IMR-90 (cell line): ENCODE data around the gene CDH2. TPM values are rescaled to one million over a fixed set of nuclear protein-coding genes. Genes with fewer than 3 reads are reported as not detected.

ENCODE experiments used
- ATAC-seq: fragments of 200-7000 bp; cut with Tn5 transposase; 2 replicates; pipeline ENCODE4 v1.9.1; 2020; ENCODE audit warnings: low read depth, mild to moderate bottlenecking, moderate library complexity
- BruUV-seq: library from RNA; stranded (reverse); fragments of 400-500 nt; replicated peaks from 2 replicates; lab custom pipeline; 2021; lab: Mats Ljungman, UMichigan
- CTCF ChIA-PET: fragments of 300-600 bp; formaldehyde crosslinking; extraction: SDS; loops from one replicate; lab custom pipeline; 2021; ENCODE audit warnings: antibody characterized with exemption; lab: Yijun Ruan, JAX
- POLR2A ChIA-PET: fragments of 300-600 bp; sonication (Branson Sonifier 250); formaldehyde crosslinking; loops from one replicate; lab custom pipeline; 2022; ENCODE audit warnings: antibody characterized with exemption; ENCODE audit not compliant: unreplicated experiment; lab: Charles Lee
- DNase-seq: peaks from one replicate; pipeline ENCODE4 v3.0.0; 2013
- H2AFZ ChIP-seq: replicated peaks from 2 replicates; pipeline ENCODE3; 2013; ENCODE audit warnings: low read length, mild to moderate bottlenecking; ENCODE audit not compliant: poor library complexity
- H2AK5ac ChIP-seq: 2 replicates; pipeline ENCODE4 v1.6.1; 2013; ENCODE audit warnings: low read depth, low read length, inconsistent platforms
- H2AK9ac ChIP-seq: replicated peaks from 2 replicates; pipeline ENCODE3; 2013; ENCODE audit warnings: mild to moderate bottlenecking, low read depth, low read length, moderate library complexity; ENCODE audit not compliant: poor library complexity
- H2BK120ac ChIP-seq: 2 replicates; pipeline ENCODE4 v1.6.1; 2013; ENCODE audit warnings: low read depth, low read length, inconsistent platforms
- H2BK15ac ChIP-seq: 3 replicates; pipeline ENCODE4 v1.6.1; 2013; ENCODE audit warnings: low read depth, low read length, inconsistent platforms
- H2BK20ac ChIP-seq: 2 replicates; pipeline ENCODE4 v1.6.1; 2013; ENCODE audit warnings: low read depth, mild to moderate bottlenecking, inconsistent platforms, low read length, moderate library complexity
- H2BK5ac ChIP-seq: 2 replicates; pipeline ENCODE4 v1.6.1; 2013; ENCODE audit warnings: mild to moderate bottlenecking, low read depth, low read length, inconsistent platforms; ENCODE audit not compliant: poor library complexity, severe bottlenecking
- H3K14ac ChIP-seq: replicated peaks from 2 replicates; pipeline ENCODE4 v1.6.1; 2013; ENCODE audit warnings: low read depth, low read length, inconsistent platforms
- H3K18ac ChIP-seq: 2 replicates; pipeline ENCODE4 v1.6.1; 2013; ENCODE audit warnings: low read depth, low read length, control low read depth
- H3K23ac ChIP-seq: 2 replicates; pipeline ENCODE4 v1.6.1; 2013; ENCODE audit warnings: low read depth, low read length, inconsistent platforms
- H3K27ac ChIP-seq: 2 replicates; pipeline ENCODE4 v1.5.1; 2013; ENCODE audit warnings: mild to moderate bottlenecking, control low read depth, low read length; ENCODE audit not compliant: insufficient read depth
- H3K27me3 ChIP-seq: 2 replicates; pipeline ENCODE4 v1.6.1; 2013; ENCODE audit warnings: low read length; ENCODE audit not compliant: control insufficient read depth, insufficient read depth
- H3K36me3 ChIP-seq: 2 replicates; pipeline ENCODE4 v1.6.1; 2013; ENCODE audit warnings: low read length, mixed read lengths; ENCODE audit not compliant: control insufficient read depth, insufficient read depth
- H3K4ac ChIP-seq: 2 replicates; pipeline ENCODE4 v1.6.1; 2013; ENCODE audit warnings: low read depth, low read length, inconsistent platforms
- H3K4me1 ChIP-seq: 2 replicates; pipeline ENCODE4 v1.6.1; 2013; ENCODE audit warnings: low read length, mixed read lengths; ENCODE audit not compliant: control insufficient read depth, insufficient read depth
- H3K4me2 ChIP-seq: 2 replicates; pipeline ENCODE4 v1.6.1; 2013; ENCODE audit warnings: low read depth, mild to moderate bottlenecking, control low read depth, low read length, moderate library complexity
- H3K4me3 ChIP-seq: 2 replicates; pipeline ENCODE4 v1.5.1; 2013; ENCODE audit warnings: low read depth, mild to moderate bottlenecking, control low read depth, low read length, moderate library complexity; ENCODE audit not compliant: insufficient read depth
- H3K56ac ChIP-seq: 2 replicates; pipeline ENCODE4 v1.6.1; 2013; ENCODE audit warnings: low read length, inconsistent platforms; ENCODE audit not compliant: insufficient read depth; ENCODE audit errors: extremely low read depth
- H3K79me1 ChIP-seq, 2 experiments: 2 replicates each; pipeline ENCODE4 v1.6.1; 2013; ENCODE audit warnings: low read length in 2 of 2, inconsistent platforms in 1 of 2, low read depth in 1 of 2
- H3K9ac ChIP-seq: 2 replicates; pipeline ENCODE4 v1.6.1; 2013; ENCODE audit warnings: low read depth, low read length, control low read depth
- H3K9me1 ChIP-seq: 2 replicates; pipeline ENCODE4 v1.6.1; 2013; ENCODE audit warnings: low read length, inconsistent platforms; ENCODE audit not compliant: insufficient read depth
- H3K9me3 ChIP-seq: 2 replicates; pipeline ENCODE4 v1.6.1; 2013; ENCODE audit warnings: low read length; ENCODE audit not compliant: control insufficient read depth, insufficient read depth
- H4K20me1 ChIP-seq: 2 replicates; pipeline ENCODE4 v1.6.1; 2013; ENCODE audit warnings: low read length, inconsistent platforms; ENCODE audit not compliant: insufficient read depth
- H4K5ac ChIP-seq: 2 replicates; pipeline ENCODE4 v1.6.1; 2013; ENCODE audit warnings: mild to moderate bottlenecking, low read depth, low read length, control low read depth
- H4K8ac ChIP-seq, 2 experiments: 2 replicates each; pipeline ENCODE4 v1.6.1; 2013; ENCODE audit warnings: low read depth in 2 of 2, low read length in 2 of 2, control low read depth in 1 of 2, inconsistent platforms in 1 of 2
- H4K91ac ChIP-seq: 2 replicates; pipeline ENCODE4 v1.6.1; 2013; ENCODE audit warnings: low read depth, low read length, inconsistent platforms; ENCODE audit not compliant: insufficient read depth
- BHLHE40 ChIP-seq: fragments of 150-350 bp; IDR thresholded peaks from 2 replicates; pipeline ENCODE4 v1.6.1; 2016; ENCODE audit warnings: mild to moderate bottlenecking, low read depth, low read length
- CEBPB ChIP-seq: IDR thresholded peaks from 2 replicates; pipeline ENCODE4 v1.6.1; 2012; ENCODE audit warnings: low read depth, low read length, improper control_type of control experiment
- CHD1 ChIP-seq: IDR thresholded peaks from 2 replicates; pipeline ENCODE4 v1.6.1; 2012; ENCODE audit warnings: low read depth, low read length, improper control_type of control experiment
- FOS ChIP-seq: fragments of 150-350 bp; IDR thresholded peaks from 2 replicates; pipeline ENCODE4 v1.6.1; 2016; ENCODE audit warnings: low read depth, low read length
- MAZ ChIP-seq: IDR thresholded peaks from 2 replicates; pipeline ENCODE4 v1.6.1; 2012; ENCODE audit warnings: low read depth, mild to moderate bottlenecking, low read length, improper control_type of control experiment, moderate library complexity, borderline replicate concordance
- MXI1 ChIP-seq: IDR thresholded peaks from 2 replicates; pipeline ENCODE4 v1.6.1; 2012; ENCODE audit warnings: low read depth, mild to moderate bottlenecking, low read length, moderate library complexity, borderline replicate concordance
- NFE2L2 ChIP-seq: fragments of 150-350 bp; IDR thresholded peaks from 2 replicates; pipeline ENCODE4 v1.6.1; 2016; ENCODE audit warnings: low read depth, mild to moderate bottlenecking, low read length
- POLR2A ChIP-seq: IDR thresholded peaks from 2 replicates; pipeline ENCODE4 v1.6.1; 2012; ENCODE audit warnings: mild to moderate bottlenecking, low read depth, low read length
- RAD21 ChIP-seq: IDR thresholded peaks from 2 replicates; pipeline ENCODE4 v1.6.1; 2012; ENCODE audit warnings: low read length, improper control_type of control experiment
- RCOR1 ChIP-seq: IDR thresholded peaks from 2 replicates; pipeline ENCODE4 v1.6.1; 2012; ENCODE audit warnings: mild to moderate bottlenecking, low read length, improper control_type of control experiment; ENCODE audit not compliant: insufficient replicate concordance
- RFX5 ChIP-seq: IDR thresholded peaks from 2 replicates; pipeline ENCODE4 v1.8.0; 2012; ENCODE audit warnings: low read depth, mild to moderate bottlenecking, low read length, moderate library complexity
- SMC3 ChIP-seq: fragments of 150-350 bp; IDR thresholded peaks from 2 replicates; pipeline ENCODE4 v1.6.1; 2016; ENCODE audit warnings: low read depth, mild to moderate bottlenecking, antibody characterized with exemption, low read length, moderate library complexity
- WGBS, 2 experiments: methylation state at CpG; one replicate each; pipeline versions ENCODE4 v1.1.5 to v1.1.7; 2013; ENCODE audit warnings: missing lambda C conversion rate in 2 of 2; ENCODE audit not compliant: insufficient read length in 1 of 2; ENCODE audit errors: extremely low coverage in 2 of 2; 5-methylcytosine and 5-hydroxymethylcytosine counted together
- dilution Hi-C: fragments of 300-500 bp; cut with HindIII; formaldehyde crosslinking; loops from one replicate; pipeline ENCODE4 v1.14.3; 2018; ENCODE audit warnings: low sequenced_read_pairs; ENCODE audit not compliant: unreplicated experiment
- in situ Hi-C: fragments of 300-500 bp; cut with MboI; formaldehyde crosslinking; loops from 3 replicates; pipeline ENCODE4 v1.14.3; 2019; ENCODE audit warnings: low sequenced_read_pairs, inconsistent platforms, mixed read lengths
- intact Hi-C: fragments of 100-400 bp; cut with micrococcal nuclease; formaldehyde crosslinking; loops from 2 replicates; pipeline ENCODE4 v1.10.0; 2022
- polyA plus RNA-seq, 3 experiments: library from polyadenylated mRNA; depleted of rRNA; stranded (reverse); fragments of >200 nt; gene quantifications; 2 replicates each; pipeline ENCODE4 v1.2.3, GENCODE V29; 2012; ENCODE audit warnings: low replicate concordance in 1 of 3
- total RNA-seq: library from RNA; depleted of rRNA; stranded (reverse); fragments of >200 nt; gene quantifications from 2 replicates; pipeline ENCODE4 v1.2.3, GENCODE V29; 2012
- TF ChIP-seq, protein P1 (sequence below): fragments of 150-350 bp; IDR thresholded peaks from 2 replicates; pipeline ENCODE4 v1.6.1; 2016; ENCODE audit warnings: low read depth, mild to moderate bottlenecking, low read length, moderate library complexity, borderline replicate concordance
- TF ChIP-seq, protein P2 (sequence below): fragments of 150-350 bp; IDR thresholded peaks from 2 replicates; pipeline ENCODE4 v1.6.1; 2017; ENCODE audit warnings: mild to moderate bottlenecking, antibody characterized with exemption, low read length, low read depth

CDH2 gene
- total and polyA plus RNA-seq, 2 of the 4 experiments (the other 2 are of a cell fraction) = 55.6 to 111 TPM

DNA sequence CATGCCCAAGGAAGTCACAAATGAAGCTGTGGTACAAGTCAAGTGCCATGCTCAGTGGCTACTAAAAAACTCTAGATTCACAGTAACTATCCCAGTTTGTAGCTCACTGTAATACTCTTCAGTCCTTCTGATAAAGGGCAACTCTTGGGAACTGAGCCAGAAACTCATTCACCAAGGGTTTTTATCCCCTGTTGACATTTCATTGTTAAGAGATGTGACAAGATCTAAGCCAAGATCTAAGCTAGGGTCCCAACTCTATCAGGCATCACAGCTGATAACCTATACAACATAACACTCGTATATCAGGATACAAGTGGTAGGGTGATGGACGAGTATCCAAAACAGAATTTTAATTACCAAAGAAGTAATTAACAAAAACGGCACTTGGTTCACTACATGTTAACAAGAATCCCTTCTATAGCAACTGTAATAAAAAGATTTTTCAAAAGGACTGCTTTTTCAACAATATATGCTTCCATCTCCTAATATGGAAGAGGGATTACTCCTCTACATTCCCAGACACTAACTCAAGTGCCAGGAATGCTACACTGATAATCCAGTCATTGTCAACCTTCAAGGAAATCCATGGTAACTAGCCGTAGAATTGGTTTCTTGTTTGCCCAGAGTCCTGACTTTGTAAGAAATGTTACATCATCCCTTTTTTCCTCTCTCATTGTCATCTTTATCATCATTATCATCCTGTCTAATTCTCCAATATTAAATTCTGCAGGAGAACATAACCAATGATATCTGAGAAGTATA is 111.7 kb downstream of the CDH2 start (continued):
- TF ChIP-seq CHD1 = no peak
- no peak for TF ChIP-seq RAD21

DNA sequence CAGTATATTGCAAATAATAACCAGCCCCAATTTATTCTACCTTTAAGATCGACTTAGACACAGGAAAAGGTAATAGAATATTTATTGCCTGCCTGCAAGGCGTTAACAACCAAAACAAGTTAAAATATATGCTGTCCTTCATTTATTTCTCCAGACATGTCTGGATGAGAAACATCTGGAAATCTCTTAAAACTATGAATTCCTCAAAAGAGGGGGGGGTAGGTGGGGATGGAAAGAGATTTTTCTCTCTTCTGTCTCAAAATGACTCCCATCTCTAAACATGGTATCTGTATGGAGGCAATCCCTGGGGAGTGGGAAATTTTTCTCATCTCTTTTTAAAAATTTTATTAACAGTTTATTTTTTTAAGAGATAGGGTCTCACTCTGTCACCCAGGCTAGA is 113.0 kb downstream of the CDH2 start:
- no CpG with 5 or more reads among the region's 2 CpGs for WGBS, 2 experiments
- Histone ChIP-seq H3K9me1 (peaks cover 17% of the 10 kb centered on the region), H3K18ac (peak overlapping the region; percentile 16), H2AK5ac (peak overlapping the region; percentile 91; the same call in 1 of the 2 replicates), H3K79me1 (peaks cover 20 to 40% of the 10 kb centered on the region in 2 experiments), H4K91ac (peak overlapping the region; percentile 89), H2AFZ (no peak overlapping the region), H2BK5ac (peak overlapping the region; percentile 99), H3K4me3 (no peak overlapping the region), H2BK15ac (peak overlapping the region; percentile 89; the same call in 2 of the 3 replicates), H4K20me1 (no peaks in the 10 kb centered on the region), H4K5ac (no peak overlapping the region; the same call in 1 of the 2 replicates), H2BK20ac (peak overlapping the region; percentile 98; the same call in 1 of the 2 replicates), H3K14ac (peak overlapping the region; percentile 83; the same call in 1 of the 2 replicates), H4K8ac (peak overlapping the region; percentile 84 to 87; a peak in 3 of 4 replicates), H3K27me3 (no peaks in the 10 kb centered on the region), H2AK9ac (no peak overlapping the region), H3K9ac (no peak overlapping the region), H3K4ac (peak overlapping the region; percentile 91), H2BK120ac (peak overlapping the region; percentile 98), H3K56ac (peak overlapping the region; percentile 43; the same call in 1 of the 2 replicates), H3K27ac (peak overlapping the region; percentile 55; the same call in 1 of the 2 replicates), H3K4me2 (no peak overlapping the region), H3K23ac (no peak overlapping the region), H3K4me1 (peaks cover 16% of the 10 kb centered on the region), H3K9me3 (no peaks in the 10 kb centered on the region), H3K36me3 (no peaks in the 10 kb centered on the region)
- BruUV-seq = no TSS peak
- intact Hi-C loops (no loop called here), in situ Hi-C loops (no loop called here), dilution Hi-C loops (no loop called here)
- no peak for DNase-seq
- no peak for TF ChIP-seq MAZ
- TF ChIP-seq CEBPB = no peak
- no peak for TF ChIP-seq CHD1
- no peak for TF ChIP-seq POLR2A
- TF ChIP-seq, protein P1, sequence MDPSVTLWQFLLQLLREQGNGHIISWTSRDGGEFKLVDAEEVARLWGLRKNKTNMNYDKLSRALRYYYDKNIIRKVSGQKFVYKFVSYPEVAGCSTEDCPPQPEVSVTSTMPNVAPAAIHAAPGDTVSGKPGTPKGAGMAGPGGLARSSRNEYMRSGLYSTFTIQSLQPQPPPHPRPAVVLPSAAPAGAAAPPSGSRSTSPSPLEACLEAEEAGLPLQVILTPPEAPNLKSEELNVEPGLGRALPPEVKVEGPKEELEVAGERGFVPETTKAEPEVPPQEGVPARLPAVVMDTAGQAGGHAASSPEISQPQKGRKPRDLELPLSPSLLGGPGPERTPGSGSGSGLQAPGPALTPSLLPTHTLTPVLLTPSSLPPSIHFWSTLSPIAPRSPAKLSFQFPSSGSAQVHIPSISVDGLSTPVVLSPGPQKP = no peak
- no peak for TF ChIP-seq RAD21
- no peak for TF ChIP-seq RCOR1
- no peak for TF ChIP-seq BHLHE40
- no peak for TF ChIP-seq MXI1
- TF ChIP-seq, protein P2, sequence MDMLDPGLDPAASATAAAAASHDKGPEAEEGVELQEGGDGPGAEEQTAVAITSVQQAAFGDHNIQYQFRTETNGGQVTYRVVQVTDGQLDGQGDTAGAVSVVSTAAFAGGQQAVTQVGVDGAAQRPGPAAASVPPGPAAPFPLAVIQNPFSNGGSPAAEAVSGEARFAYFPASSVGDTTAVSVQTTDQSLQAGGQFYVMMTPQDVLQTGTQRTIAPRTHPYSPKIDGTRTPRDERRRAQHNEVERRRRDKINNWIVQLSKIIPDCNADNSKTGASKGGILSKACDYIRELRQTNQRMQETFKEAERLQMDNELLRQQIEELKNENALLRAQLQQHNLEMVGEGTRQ = no peak
- no peak for TF ChIP-seq RFX5
- no peak for TF ChIP-seq NFE2L2
- TF ChIP-seq SMC3 = no peak
- no peak for TF ChIP-seq FOS
- ChIA-PET CTCF (no interaction called here), POLR2A (no interaction called here)
- ATAC-seq = no peak
